Left colon (tissue), 2 donors: Measurements from ENCODE around the gene MORC2. TPM values are rescaled to one million over a fixed set of nuclear protein-coding genes. Genes with fewer than 3 reads are reported as not detected.

Experiments used
- ATAC-seq: fragments of 200-7000 bp; cut with Tn5 transposase; one replicate; pipeline ENCODE4 v1.9.1; 2020; ENCODE audit warnings: mild to moderate bottlenecking, moderate library complexity
- DNase-seq, 2 donors: peaks; one replicate each; pipeline ENCODE4 v3.0.0-alpha.2; 2020
- intact Hi-C, 2 donors: fragments of 100-400 bp; cut with DNase I in 1 of 2; cut with micrococcal nuclease in 1 of 2; formaldehyde crosslinking; loops; one replicate each; pipeline versions ENCODE4 v1.11.2 to v1.14.0; 2022; cut with DNase I, micrococcal nuclease
- total RNA-seq, 2 donors: library from RNA; stranded (reverse); fragmentation: NEBNext Ultra II Directional; extraction: Animal tissue kit (Norgen Biotek cat#: 25700); gene quantifications; one replicate each; pipeline ENCODE4 v1.2.1, GENCODE V29; 2021
- donor health status: DM: no; HTN: no; CAD: no.
- donor health status: DM: yes; HTN: yes; CAD: no.

MORC2 gene
- total RNA-seq, 2 donors from 2014 or later: 17.7 to 21.1 TPM

DNA sequence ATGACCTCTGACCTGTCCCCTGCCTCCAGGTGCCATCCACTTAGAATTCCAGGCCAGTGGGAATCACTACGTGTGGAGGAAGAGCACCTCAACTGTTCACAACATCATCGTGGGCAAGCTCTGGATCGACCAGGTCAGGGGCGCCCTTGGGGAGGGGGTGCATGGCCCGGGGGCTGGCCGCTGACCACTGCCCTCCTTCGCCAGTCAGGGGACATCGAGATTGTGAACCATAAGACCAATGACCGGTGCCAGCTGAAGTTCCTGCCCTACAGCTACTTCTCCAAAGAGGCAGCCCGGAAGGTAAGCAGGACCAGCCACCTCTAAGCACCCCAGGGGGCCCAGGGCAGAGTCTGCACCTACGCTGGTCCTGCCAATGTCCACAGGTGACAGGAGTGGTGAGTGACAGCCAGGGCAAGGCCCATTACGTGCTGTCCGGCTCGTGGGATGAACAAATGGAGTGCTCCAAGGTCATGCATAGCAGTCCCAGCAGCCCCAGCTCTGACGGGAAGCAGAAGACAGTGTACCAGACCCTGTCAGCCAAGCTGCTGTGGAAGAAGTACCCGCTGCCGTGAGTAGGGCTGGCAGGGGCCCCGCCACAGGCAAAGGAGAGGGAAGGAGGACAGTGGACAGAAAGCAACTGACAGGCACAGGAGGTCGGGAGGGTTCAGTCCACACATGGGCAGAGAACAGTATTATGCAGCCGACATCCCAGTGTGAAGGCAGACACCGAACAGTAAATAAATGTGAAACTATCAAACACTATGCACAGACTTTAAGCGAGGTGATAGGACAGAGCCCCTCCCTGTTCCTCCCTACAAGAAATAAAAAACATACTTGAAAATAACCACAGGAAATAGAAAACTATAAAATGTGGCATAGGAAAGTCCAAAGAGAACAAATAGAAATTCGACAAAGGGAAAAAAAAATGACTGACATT, 74.9 kb downstream of the MORC2 start:
- intact Hi-C loops: loop anchor here in 1 of 2 donors (10.0 kb wide), 1 partner anchor 129 kb away; no protein-coding TSS in a partner anchor
- no peak for ATAC-seq
- DNase-seq: no peak

DNA sequence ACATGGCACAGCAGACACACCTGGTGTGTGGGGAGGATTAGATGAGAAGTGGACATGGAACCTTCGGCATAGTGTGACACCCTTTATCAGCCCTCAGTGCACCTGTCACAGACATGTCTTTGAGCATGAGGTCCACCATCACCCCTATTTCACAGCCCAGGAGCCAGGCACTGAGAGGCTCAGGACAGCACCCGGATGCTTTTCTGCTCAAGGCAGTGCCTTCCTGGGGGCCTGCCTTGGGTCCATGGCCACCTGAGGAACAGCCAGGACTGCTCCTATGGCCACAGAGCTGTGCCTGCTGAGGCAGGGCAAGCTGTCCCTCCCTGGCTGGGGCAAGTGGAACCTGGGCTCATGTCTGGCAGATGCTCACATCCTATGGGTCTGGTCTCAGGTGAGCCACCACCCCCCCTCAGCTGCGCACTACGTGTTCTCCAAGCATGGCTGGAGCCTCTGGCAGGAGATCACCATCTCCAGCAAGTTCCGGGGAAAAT, 75.8 kb downstream of the MORC2 start:
- ATAC-seq: no peak
- DNase-seq: no peak

DNA sequence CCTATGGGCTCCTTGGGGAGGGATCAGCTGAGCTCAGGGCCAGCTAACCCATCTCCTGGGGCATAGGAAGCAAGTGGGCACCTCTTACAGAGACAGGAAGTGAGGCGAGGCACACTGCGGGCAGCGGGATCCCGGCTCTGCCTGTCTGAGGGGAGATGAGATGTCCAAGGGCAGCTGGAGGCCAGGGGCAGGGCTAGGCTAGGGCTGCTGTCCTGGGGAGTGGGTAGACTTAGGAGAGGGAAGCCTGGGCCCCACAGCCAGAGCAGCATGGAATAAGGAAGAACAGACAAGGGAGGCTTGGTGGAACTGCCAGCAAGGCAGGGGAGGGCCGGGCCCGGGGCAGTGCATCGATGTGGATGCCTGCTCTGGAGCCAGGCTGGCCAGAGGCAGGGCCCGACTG, 76.3 kb downstream of the MORC2 start:
- intact Hi-C loops: loop anchor here in 1 of 2 donors (10.0 kb wide), 1 partner anchor 127 kb away; no protein-coding TSS in a partner anchor
- ATAC-seq (no peak), DNase-seq (no peak)

More for the DNA sequence above, 75.8 kb downstream of the MORC2 start:
- intact Hi-C loops: loop anchor here in 1 of 2 donors (10.0 kb wide), 1 partner anchor 128 kb away; no protein-coding TSS in a partner anchor

DNA sequence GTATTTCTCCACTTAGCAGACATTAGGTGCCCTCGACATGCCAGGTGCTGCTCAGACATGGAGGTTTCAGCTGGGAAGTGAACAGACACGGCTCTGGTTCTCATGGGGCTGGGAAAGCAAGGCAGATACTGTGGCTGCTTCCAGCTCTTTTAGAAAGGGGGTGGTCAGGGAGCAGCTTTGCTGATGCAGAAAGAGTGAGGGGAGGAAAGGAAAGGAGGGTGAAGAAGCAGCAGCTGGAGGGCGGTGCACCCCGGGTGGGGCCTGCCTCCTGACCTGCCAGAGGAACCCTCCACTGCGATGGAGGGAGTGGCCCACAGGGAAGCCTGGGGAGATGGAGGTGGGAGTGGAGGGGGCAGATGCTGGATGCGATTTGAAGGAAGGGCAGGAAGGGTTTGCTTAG, 76.8 kb downstream of the MORC2 start:
- DNase-seq (no peak), ATAC-seq (no peak)
- intact Hi-C loops: loop anchor here in 1 of 2 donors (10.0 kb wide), 1 partner anchor 127 kb away; no protein-coding TSS in a partner anchor

DNA sequence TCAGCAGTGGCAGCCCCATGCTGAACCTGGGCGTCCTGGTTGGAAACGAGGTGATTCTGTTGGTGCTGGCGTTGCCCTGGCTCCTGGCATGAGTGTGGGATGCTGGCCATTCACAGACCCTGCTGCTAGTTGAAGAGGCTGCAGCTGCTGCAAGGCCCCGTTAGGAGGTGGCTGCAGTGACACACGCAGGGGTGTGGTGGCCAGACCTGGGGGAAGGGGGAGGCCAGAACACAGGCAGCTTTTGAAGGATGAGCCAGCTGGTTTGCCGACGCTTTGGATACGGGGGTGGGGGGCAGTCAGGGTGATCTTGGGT, 77.2 kb downstream of the MORC2 start:
- intact Hi-C loops: loop anchor here in 1 of 2 donors (10.0 kb wide), 1 partner anchor 127 kb away; no protein-coding TSS in a partner anchor
- DNase-seq (no peak), ATAC-seq (no peak)

DNA sequence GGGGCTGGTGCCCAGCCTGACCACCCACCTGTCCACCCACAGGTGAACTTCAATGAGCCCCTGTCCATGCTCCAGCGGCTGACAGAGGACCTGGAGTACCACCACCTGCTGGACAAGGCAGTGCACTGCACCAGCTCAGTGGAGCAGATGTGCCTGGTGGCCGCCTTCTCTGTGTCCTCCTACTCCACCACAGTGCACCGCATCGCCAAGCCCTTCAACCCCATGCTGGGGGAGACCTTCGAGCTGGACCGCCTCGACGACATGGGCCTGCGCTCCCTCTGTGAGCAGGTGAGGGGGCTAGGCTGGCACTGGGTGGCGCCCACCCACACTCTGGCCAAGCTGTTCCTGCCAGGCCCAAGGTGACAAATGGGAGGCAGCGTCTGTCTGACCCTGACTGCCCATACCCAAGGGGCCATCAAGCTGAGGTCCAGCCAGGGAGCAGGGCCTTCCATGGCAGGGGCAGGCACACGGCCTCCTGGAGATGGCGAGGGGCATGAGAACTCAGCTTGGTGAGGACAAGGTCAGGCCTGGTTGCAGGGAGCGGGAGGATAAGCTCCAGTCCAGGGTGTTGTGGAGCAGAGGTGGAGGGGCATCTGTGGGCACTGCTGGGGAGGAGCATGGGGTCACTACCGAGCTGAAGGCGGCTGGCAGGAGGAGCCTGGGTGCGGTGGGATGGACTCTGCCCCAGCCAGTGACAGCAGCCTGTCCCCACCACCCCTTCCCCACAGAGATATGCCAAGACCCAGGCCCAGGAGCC, 77.7 kb downstream of the MORC2 start:
- intact Hi-C loops: loop anchor here in 1 of 2 donors (10.0 kb wide), 1 partner anchor 126 kb away; no protein-coding TSS in a partner anchor
- ATAC-seq: peak; percentile 73

DNA sequence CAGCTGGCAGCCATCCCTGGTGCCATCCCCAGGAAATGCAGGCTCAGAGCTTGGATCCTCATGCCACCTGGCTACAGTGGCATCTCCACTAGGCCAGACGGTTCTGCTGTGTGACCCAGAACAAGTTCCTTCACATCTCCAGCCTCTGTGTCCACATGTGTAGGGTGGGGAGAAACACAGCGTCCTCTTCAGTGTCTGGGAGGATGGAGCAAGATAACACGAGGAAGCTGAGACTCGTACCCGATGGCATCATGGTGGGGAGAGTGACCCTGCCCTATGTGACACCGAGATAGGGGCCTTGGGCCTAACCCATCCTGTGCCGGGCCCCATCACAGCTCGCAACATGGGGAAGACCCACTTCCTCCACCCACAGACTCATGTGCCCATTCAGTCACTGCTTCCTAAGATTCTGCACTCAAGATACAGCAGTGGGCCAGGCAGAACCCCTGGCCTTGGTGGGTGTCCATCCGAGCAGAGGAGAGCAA, 78.5 kb downstream of the MORC2 start:
- intact Hi-C loops: loop anchor here in 1 of 2 donors (10.0 kb wide), 1 partner anchor 125 kb away; no protein-coding TSS in a partner anchor
- ATAC-seq (no peak), DNase-seq (no peak)

More for the DNA sequence above, 77.7 kb downstream of the MORC2 start:
- peak in 1 of 2 donors; percentile 51 for DNase-seq

DNA sequence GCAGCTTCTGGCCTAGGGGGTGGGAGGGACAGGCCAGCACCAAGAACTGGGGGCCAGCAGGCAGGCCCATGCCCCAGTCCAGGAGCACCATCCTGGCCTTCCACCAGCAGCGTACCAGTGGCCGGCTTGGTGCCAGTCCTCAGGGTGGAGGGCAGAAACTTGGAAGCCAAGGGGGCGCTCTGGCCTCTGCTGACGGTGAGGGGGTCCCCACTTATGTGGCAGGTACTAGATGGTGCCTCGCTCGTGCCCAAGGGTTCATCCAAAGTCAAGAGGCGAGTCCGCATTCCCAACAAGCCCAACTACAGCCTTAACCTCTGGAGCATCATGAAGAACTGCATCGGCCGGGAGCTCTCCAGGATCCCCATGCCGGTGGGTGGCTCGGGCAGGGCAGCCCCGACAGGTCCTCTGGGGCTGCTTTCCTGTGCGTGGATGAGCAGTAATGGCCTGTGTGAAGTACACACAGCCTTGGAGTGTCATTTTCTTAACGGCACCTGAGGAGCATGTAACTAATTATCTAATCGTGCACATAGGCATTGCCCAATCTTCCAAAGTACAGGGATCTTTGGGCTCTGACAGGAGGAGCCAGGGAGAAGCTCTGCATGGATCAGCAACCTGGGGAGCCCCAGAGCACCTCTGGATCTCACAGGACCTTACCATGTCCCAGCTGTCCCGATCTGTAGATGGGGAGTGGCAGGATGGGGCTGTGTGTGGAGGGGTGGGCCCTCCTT, 79.1 kb downstream of the MORC2 start:
- peak in 1 of 2 donors; percentile 5 for DNase-seq
- intact Hi-C loops: no loop called here
- no peak for ATAC-seq

DNA sequence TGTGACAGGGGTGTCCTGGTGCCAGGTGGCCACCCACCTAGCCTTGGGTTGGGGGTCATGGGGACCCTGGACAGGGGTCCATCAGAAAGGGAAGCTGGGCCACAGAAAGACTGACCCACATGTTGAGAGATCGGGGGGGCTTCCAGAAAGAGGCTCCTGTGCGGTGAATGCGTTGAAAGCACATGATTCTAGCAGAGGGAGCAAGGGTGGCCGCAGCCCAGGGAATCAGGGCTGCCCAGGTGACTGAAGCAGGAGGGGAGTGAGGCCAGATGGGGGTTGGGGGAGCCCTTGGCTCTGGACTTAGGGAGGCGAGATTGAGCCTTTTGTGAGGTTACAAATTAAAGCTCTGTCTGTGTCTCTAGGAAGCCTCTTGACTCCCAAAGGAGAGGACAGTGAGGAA, 80.7 kb downstream of the MORC2 start:
- no peak for ATAC-seq
- intact Hi-C loops: no loop called here
- peak in 1 of 2 donors; percentile 8 for DNase-seq

DNA sequence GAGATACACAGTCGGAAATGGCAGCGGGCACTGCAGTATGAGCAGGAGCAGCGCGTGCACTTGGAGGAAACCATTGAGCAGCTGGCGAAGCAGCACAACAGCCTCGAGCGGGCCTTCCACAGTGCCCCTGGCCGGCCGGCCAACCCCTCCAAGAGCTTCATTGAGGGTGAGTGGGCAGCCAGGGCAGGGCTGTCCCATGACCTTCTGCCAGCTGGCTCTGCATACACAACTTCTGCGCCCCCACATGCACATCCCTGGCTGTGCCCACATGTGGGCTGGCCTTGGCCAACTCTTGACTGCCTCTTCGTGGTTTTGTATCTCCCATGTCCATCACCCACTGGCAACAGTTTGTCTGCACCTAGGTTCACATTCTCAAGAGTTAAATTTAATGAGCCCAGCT, 81.1 kb downstream of the MORC2 start:
- peak in 1 of 2 donors; percentile 12 for DNase-seq
- no peak for ATAC-seq
- intact Hi-C loops: no loop called here

DNA sequence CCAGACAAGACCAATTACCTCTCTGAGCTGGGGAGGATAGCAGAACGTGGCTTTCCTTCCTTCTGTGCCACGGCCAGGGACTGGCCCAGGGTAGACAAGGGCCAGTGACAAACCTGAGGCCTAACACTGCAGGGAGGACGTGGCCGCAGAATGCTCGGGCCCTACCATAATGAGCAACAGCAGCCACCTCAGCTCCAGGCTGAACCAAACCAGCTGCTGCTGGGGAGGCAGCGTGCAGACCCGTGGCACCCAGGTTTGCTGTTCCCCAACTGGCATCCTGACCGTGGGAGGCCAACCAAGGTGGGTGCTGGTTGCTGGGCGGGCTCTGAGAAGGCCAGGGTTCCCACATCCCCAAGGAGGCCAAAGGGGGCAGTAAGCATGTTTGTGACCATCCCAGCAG, 83.0 kb downstream of the MORC2 start:
- intact Hi-C loops: no loop called here
- ATAC-seq (no peak), DNase-seq (peak in 1 of 2 donors; percentile 12)

DNA sequence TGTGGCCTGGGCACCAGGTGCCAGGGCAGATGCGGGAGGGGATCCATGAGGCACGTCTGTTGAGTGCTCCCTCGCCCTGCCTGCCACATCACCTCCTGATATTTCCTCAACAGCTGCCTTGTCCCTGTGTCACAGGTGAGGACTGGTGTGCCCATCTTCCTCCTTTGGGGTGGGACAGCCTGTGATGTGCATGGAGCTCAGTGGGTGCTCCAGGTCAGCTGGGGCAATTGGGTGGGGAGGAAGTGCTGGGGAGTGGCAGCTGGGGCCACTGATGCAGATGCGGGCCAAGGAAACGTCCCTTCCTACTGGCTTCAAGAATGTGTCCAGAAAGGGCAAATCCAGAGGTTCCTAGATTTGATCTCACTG, 83.6 kb downstream of the MORC2 start:
- intact Hi-C loops: no loop called here
- DNase-seq: peak in 1 of 2 donors; percentile 15
- no peak for ATAC-seq

DNA sequence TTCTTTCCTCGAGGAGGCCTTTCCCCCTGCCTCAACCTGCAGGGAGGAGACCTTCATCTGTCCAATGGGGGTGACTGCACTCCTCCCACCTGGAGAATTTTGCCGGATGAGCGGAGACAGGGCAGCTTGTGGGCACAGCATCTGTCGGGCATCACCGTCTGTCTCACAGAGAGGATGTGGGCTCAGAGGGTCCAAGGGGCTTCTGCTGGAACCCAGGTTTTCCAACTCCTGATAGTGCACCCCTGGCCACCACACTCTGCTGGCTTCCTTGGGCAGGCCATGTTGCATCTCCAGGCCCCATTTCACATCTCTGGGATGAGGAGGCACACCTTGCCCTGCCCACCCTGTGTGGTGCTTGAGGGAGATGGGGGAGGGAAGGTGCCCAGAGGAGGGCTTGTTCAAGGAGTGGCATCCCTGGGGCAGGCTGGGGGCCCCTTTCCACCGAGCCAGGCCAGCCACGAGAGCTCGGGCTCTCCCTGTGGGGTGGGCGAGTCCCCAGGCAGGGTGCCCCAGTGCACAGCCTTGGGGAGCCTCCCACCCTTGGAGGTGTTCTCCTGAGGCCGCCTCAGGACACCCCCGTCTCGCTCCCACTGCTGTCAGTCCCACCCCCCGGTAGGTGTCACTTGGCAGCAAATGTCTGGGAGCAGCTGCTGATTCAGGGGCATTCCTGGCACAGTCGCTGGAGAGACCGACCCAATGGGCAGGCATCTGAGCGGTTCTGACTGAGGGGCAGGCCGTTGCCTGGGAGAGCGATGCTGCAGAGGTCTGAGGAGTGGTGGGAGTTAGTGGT, 84.2 kb downstream of the MORC2 start:
- no peak for ATAC-seq
- peak in 1 of 2 donors; percentile 23 for DNase-seq
- intact Hi-C loops: no loop called here

DNA sequence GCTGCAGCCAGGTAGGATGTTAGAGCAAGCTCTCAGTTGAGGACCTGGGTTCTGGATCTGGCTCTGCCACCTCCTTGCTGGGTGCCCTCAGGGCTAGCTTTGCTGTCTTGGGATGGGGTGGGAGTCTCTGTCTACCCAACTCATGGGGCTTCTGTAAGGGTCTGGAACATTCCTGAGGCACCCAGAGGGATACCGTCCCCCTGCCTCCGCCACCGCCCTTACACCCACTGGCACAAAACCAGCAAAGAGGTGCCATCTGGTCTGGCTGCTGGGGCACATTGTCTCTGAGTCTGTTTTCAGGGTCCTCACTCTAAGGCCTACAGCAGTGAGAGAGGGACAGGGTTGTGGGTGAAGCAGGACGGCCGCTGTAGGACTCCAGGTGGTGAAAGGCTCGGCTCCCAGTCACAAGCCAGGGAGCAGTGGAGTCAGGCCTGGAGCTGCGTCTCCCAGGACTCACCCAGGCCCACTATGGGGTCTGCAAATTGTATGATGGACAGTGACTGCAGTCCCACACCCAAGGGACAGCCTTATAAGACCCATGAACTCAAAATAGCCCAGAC, 84.9 kb downstream of the MORC2 start:
- DNase-seq (peak in 1 of 2 donors; percentile 1), ATAC-seq (no peak)
- intact Hi-C loops: no loop called here

DNA sequence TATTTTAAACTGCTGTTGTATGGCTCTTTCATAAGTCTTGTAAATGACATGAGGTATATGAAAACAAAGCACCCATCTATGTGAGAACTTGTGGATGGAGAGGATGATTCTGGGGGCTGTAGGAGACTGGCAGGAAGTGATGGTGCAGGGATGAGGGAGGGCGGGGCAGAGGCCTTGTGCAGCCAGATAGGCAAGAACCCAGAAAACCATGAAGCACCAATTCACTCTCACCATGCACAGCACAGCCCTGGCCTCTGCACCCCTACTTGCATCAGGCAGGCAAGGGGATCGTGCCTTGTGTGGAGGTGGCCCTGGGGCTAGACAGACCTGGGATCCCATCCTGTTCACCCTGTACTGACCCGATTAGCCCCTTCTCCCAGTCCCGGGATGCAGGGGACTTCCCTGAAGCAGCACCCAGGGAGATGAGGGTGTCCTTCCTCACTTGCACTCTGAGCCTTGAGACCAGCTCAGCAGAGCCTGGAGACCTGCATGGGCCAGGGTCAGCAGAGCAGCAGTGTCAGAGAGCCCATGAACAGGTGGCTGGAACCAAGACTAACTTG, 85.5 kb downstream of the MORC2 start:
- intact Hi-C loops: no loop called here

DNA sequence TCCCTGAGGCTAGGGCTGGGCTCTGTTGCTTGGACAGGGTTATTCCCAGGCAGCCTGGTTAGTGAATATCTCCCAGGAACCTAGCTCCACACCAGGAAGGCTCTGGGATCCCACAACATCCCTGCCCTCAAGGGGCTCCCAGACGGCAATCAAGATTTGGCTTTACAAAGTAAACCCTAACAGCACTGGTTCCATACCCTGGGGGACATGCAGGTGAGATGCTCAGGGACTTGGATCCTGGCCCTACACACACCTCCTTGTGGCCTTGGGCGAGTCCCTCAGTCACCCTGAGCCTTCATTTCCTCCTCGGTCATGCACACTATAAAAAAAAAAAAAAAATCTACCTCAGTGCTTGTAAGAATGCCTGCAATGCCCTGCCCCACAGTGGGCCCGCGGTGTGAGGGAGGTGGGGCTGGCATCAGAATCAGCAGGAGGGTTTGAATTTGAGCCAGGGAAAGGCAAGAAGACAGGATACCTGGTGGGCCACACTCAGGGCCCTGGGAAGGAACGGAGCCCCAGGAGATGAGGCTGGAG, 86.3 kb downstream of the MORC2 start:
- ATAC-seq: peak; percentile 76
- intact Hi-C loops: no loop called here
- no peak for DNase-seq

More for the DNA sequence above, 85.5 kb downstream of the MORC2 start:
- ATAC-seq (no peak), DNase-seq (no peak)
